Activated CD8-positive, alpha-beta memory T cell treated with anti-CD3 and anti-CD28 coated beads, Interleukin-2, amount 50 U/mL, for 1 hour (primary cell): Measurements from ENCODE around the gene KRTAP8-1.

Experiments used
- DNase-seq: peaks from one replicate; pipeline ENCODE4 v3.0.0-alpha.2; 2020; ENCODE audit errors: extremely low read depth

Gene KRTAP8-1

GRCh38 chr21:30813174-30813573, at the start of gene KRTAP8-1:
Gene KRTAP8-1 (minus strand): TSS chr21:30813274. CDS start chr21:30813220, 54 bp downstream.
- DNase-seq = no peak

- no peak for DNase-seq
These were observed 34.8 kb upstream of the KRTAP8-1 start for GRCh38 chr21:30847627-30848500.

GRCh38 chr21:30842990-30843389, 29.9 kb upstream of the KRTAP8-1 start:
- no peak for DNase-seq

- no peak for DNase-seq
These were observed 26.2 kb upstream of the KRTAP8-1 start for GRCh38 chr21:30839304-30839703.

GRCh38 chr21:30838536-30838935, 25.5 kb upstream of the KRTAP8-1 start:
- no peak for DNase-seq

GRCh38 chr21:30831194-30831765, 18.2 kb upstream of the KRTAP8-1 start:
- DNase-seq = no peak

- DNase-seq = no peak
These were observed 16.6 kb upstream of the KRTAP8-1 start, which contains the start of gene KRTAP7-1 for GRCh38 chr21:30829659-30830058. Gene KRTAP7-1 (minus strand): TSS chr21:30829759. CDS start chr21:30829698, 61 bp downstream.

- DNase-seq = no peak
These were observed 6.0 kb upstream of the KRTAP8-1 start for GRCh38 chr21:30818837-30819610.

- DNase-seq = no peak
These were observed 12.5 kb downstream of the KRTAP8-1 start for GRCh38 chr21:30800605-30801004.

- DNase-seq = no peak
These were observed 19.3 kb downstream of the KRTAP8-1 start for GRCh38 chr21:30793581-30794314.

GRCh38 chr21:30779249-30779648, 33.8 kb downstream of the KRTAP8-1 start:
- DNase-seq = no peak

GRCh38 chr21:30769724-30770431, 43.2 kb downstream of the KRTAP8-1 start:
- DNase-seq = no peak
